NCI-H1436 (cell line): Measurements from ENCODE around the gene OR6J1.
"Not testable (repeated sequence)": the region's sequence is repeated elsewhere in the genome, so short reads cannot be mapped to it uniquely, and the experiment has no call there.

Source experiments
- DNase-seq: peaks from one replicate; lab custom pipeline; 2025; lab: John Stamatoyannopoulos, UW

Gene OR6J1

GRCh38 chr14:22602862-22603261 lies 41.3 kb downstream of the OR6J1 start:
- DNase-seq: no peak

- DNase-seq: no peak
These were observed 42.2 kb downstream of the OR6J1 start for GRCh38 chr14:22601996-22602395.

GRCh38 chr14:22601456-22601855 lies 42.7 kb downstream of the OR6J1 start:
- no peak for DNase-seq

GRCh38 chr14:22600027-22600426 lies 44.1 kb downstream of the OR6J1 start:
- no peak for DNase-seq

GRCh38 chr14:22599349-22599748 lies 44.8 kb downstream of the OR6J1 start:
- DNase-seq: no peak

GRCh38 chr14:22598896-22599244 lies 45.3 kb downstream of the OR6J1 start:
- no peak for DNase-seq

- peak; percentile 7 for DNase-seq
These were observed 45.9 kb downstream of the OR6J1 start, which contains the start of gene ABHD4 for GRCh38 chr14:22598099-22598895. ABHD4 (plus strand) TSS chr14:22598300; CDS start chr14:22598307, 7 bp downstream.

GRCh38 chr14:22597771-22598098 lies 46.4 kb downstream of the OR6J1 start:
- no peak for DNase-seq

- DNase-seq: no peak
These were observed 46.9 kb downstream of the OR6J1 start for GRCh38 chr14:22597265-22597664.

GRCh38 chr14:22596354-22596879 lies 47.7 kb downstream of the OR6J1 start:
- DNase-seq: no peak

GRCh38 chr14:22594156-22594716 lies 49.9 kb downstream of the OR6J1 start:
- DNase-seq: no peak

GRCh38 chr14:22593601-22594000 lies 50.6 kb downstream of the OR6J1 start:
- no peak for DNase-seq

GRCh38 chr14:22593189-22593588 lies 51.0 kb downstream of the OR6J1 start:
- no peak for DNase-seq

GRCh38 chr14:22589096-22589839 lies 54.9 kb downstream of the OR6J1 start, which contains the start of gene DAD1:
DAD1 (minus strand) TSS chr14:22589224; CDS start chr14:22589157, 67 bp downstream.
- DNase-seq: peak; percentile 97

- no peak for DNase-seq
These were observed 55.5 kb downstream of the OR6J1 start for GRCh38 chr14:22588526-22589095.

GRCh38 chr14:22587677-22588422 lies 56.3 kb downstream of the OR6J1 start:
- not testable (repeated sequence) for DNase-seq

GRCh38 chr14:22587247-22587646 lies 56.9 kb downstream of the OR6J1 start:
- no peak for DNase-seq

- no peak for DNase-seq
These were observed 60.2 kb downstream of the OR6J1 start for GRCh38 chr14:22583994-22584393.
